Type B pancreatic cell (in vitro differentiated cells): ENCODE results near the gene FGF5. TPM values are rescaled to one million over a fixed set of nuclear protein-coding genes. Genes with fewer than 3 reads are reported as not detected.
A peak's percentile ranks its signal among the peaks of the same experiment; 100 is the strongest.

Experiments used
- DNase-seq: peaks from one replicate; pipeline ENCODE4 v3.0.0; 2021; ENCODE audit warnings: mixed read lengths; ENCODE audit not compliant: unreplicated experiment; ENCODE audit errors: extremely low spot score
- H3K27ac Mint-ChIP-seq: 2 replicates; pipeline ENCODE4 v1.8.0; 2021; ENCODE audit warnings: mild to moderate bottlenecking, mixed read lengths
- H3K27me3 Mint-ChIP-seq: 2 replicates; pipeline ENCODE4 v1.8.0; 2021; ENCODE audit warnings: mixed read lengths
- H3K36me3 Mint-ChIP-seq: 2 replicates; pipeline ENCODE4 v1.8.0; 2021; ENCODE audit warnings: mixed read lengths
- H3K4me1 Mint-ChIP-seq: one replicate; pipeline ENCODE4 v1.8.0; 2021; ENCODE audit warnings: mixed read lengths; ENCODE audit not compliant: unreplicated experiment
- H3K4me3 Mint-ChIP-seq: 2 replicates; pipeline ENCODE4 v1.8.0; 2021; ENCODE audit warnings: mild to moderate bottlenecking, mixed read lengths
- H3K9me3 Mint-ChIP-seq: 2 replicates; pipeline ENCODE4 v1.8.0; 2021; ENCODE audit warnings: mixed read lengths
- total RNA-seq: library from RNA; stranded (reverse); gene quantifications from 2 replicates; pipeline ENCODE4 v1.2.1, GENCODE V29; 2021; ENCODE audit warnings: low replicate concordance
- TF ChIP-seq, protein P1 (sequence below): fragments of 200-600 bp; sonication (generic); conservative IDR thresholded peaks from 2 replicates; pipeline ENCODE4 v1.5.0; 2021; ENCODE audit warnings: antibody characterized with exemption, mild to moderate bottlenecking

FGF5 gene
- total RNA-seq, 1 donor from 2014 or later = 0.75 TPM

DNA sequence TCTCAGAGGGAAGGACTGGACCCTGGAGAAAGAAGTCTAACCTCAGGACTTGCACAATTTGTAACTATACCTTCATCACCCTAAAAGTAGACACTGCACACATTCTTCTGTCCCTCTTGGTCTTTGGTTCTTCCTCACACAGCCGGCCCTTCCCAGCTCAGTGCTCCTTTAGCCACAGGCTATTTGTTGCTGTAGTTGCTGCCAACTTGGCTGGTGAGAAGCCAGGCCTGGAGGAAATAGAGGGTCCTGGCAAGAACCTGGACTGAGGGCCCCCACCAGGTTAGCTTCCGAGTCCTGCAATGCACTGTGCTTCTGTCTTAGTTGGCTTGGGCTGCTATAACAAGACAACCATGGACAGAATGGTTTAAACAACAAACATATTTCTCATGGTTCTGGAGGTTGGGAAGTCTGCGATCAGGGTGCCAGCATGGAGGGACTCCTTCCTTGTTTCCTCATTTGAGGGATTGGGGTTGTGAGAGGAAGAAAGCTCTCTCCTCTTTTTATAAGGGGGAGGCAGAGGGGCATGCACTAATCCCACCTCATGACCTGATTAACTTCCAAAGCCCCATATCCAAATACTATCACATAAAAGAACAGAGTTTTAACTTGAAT lies 4.4 kb upstream of the FGF5 start:
- Mint-ChIP-seq H3K9me3 (no peaks in the 10 kb centered on the region), H3K4me3 (no peak overlapping the region), H3K4me1 (peaks cover 36% of the 10 kb centered on the region), H3K27me3 (peaks cover 96% of the 10 kb centered on the region), H3K36me3 (no peaks in the 10 kb centered on the region), H3K27ac (no peak overlapping the region)
- TF ChIP-seq, protein P1, sequence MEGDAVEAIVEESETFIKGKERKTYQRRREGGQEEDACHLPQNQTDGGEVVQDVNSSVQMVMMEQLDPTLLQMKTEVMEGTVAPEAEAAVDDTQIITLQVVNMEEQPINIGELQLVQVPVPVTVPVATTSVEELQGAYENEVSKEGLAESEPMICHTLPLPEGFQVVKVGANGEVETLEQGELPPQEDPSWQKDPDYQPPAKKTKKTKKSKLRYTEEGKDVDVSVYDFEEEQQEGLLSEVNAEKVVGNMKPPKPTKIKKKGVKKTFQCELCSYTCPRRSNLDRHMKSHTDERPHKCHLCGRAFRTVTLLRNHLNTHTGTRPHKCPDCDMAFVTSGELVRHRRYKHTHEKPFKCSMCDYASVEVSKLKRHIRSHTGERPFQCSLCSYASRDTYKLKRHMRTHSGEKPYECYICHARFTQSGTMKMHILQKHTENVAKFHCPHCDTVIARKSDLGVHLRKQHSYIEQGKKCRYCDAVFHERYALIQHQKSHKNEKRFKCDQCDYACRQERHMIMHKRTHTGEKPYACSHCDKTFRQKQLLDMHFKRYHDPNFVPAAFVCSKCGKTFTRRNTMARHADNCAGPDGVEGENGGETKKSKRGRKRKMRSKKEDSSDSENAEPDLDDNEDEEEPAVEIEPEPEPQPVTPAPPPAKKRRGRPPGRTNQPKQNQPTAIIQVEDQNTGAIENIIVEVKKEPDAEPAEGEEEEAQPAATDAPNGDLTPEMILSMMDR = no peak
- no peak for DNase-seq

DNA sequence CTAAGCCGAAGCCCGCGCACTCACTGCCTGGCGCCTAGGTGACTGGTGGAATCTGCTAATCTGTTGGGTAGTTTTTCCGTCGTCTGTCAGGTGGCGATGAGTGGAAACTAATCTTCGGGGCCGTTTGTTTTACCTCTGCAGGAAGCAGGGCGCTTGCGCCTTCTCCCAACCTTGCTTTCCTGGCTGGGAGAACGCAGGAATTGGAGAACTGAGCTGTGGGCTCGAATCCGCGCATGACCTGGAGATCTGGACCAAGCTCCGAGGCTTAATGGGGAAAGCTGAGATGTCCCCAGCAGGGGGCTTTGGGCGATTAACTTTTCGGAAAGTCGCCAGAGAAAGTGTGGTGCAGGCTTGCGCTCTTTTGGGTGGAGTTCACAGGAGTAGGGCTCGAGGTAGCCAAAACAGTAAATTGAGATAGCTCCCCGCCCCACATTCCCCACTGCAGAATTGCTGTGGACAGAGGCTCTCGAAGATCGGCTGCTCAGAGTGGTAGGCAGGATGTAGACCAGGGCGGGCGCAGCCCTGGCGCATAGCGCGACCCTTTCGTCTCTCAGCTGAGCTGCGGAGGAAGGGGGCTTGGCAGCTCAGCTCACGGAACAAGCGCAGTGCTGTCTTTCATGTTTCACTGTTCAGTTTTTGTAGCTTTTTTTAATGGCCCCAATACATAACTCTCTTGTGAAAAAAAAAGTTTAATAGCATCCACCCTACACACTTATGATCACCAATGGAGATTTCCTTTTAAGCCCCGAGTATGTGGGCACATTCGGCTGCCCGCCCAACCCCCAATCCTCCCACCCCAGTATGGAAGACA lies 2.7 kb upstream of the FGF5 start:
- Mint-ChIP-seq H3K36me3 (no peaks in the 10 kb centered on the region), H3K9me3 (peaks cover 1% of the 10 kb centered on the region), H3K4me3 (peak overlapping the region; percentile 45), H3K27ac (no peak overlapping the region), H3K4me1 (peaks cover 36% of the 10 kb centered on the region), H3K27me3 (peaks cover 99% of the 10 kb centered on the region)
- DNase-seq = no peak
- TF ChIP-seq, protein P1 = peak; percentile 20

DNA sequence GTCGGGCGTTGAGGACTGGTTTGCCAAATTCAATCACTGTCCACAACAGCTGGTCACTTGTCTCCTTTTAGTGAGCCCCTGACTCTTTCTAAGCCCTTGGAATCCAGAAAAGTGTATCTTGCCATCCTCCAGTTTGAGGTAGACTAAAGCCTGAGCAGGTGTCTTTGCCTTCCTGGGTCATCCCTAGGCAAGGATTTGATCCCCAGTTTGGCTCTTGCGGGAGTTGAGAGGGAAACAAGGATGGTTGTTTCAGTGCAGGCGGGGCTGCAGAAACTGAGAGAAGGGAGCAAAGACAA lies 2.2 kb upstream of the FGF5 start:
- Mint-ChIP-seq H3K4me3 (peak overlapping the region; percentile 93), H3K27ac (no peak overlapping the region), H3K27me3 (peaks cover 99% of the 10 kb centered on the region), H3K4me1 (peaks cover 36% of the 10 kb centered on the region), H3K36me3 (no peaks in the 10 kb centered on the region), H3K9me3 (peaks cover 6% of the 10 kb centered on the region)
- no peak for DNase-seq
- TF ChIP-seq, protein P1 = no peak

DNA sequence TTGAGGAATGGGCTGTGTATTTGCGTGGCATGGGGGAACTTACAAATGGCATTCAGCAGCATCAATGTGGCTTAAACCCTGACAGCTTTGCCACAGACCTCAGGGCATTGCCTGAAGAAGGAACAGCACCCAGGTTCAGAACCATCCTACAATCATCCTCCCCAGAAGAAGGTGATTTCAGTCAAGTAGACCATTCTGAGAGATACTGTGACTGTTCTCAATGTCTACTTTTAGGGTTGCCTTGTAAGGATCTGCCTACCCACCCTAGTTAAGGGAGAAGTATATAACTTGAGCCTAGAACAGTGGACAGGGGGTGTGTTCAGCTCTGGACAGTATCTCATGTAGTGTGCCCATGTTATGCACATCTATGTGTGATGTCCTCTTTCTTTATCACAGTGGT lies 1.6 kb upstream of the FGF5 start:
- no peak for DNase-seq
- Mint-ChIP-seq H3K36me3 (no peaks in the 10 kb centered on the region), H3K4me1 (peaks cover 36% of the 10 kb centered on the region), H3K27me3 (peaks cover 99% of the 10 kb centered on the region), H3K9me3 (peaks cover 6% of the 10 kb centered on the region), H3K27ac (no peak overlapping the region), H3K4me3 (peak overlapping the region; percentile 93)
- TF ChIP-seq, protein P1 = no peak

DNA sequence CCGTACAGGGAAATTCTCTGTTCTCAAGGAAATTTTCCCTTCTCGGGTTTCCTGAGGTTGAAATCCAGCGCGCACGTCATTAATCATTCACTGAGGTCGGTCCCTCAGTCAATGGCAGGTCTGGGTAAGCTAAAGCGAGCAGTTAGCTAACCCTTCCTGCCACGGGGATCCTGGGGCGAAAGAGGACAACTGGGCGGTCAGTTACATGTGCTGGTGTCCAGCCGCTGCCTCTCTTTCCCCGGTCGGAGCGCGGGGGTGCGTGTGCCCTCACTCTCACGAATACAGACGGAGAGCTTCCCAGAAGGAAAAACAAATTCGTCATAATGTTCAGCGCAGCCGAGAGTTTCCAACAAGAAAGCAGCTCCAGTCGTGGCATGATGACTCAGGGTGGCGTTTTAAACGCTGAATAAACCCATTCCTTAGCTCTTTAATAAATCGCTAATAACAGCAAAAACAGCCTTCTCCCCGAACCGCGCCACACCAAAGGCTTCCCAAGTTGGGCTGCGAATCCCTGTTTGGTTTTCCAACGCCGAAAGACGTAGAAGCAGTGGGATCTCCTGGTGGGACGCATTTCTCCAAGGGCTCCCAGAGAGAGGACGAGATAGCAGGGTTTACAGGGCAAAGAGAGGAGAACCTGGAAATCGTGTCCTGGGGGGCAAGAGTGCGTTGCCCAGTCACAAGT lies 752 bp upstream of the FGF5 start:
- TF ChIP-seq, protein P1 = no peak
- H3K27ac Mint-ChIP-seq = peak overlapping the region; percentile 54
- H3K4me1 Mint-ChIP-seq = peaks cover 36% of the 10 kb centered on the region
- DNase-seq = no peak
- H3K4me3 Mint-ChIP-seq = peak overlapping the region; percentile 93
- peaks cover 6% of the 10 kb centered on the region for H3K9me3 Mint-ChIP-seq
- H3K36me3 Mint-ChIP-seq = no peaks in the 10 kb centered on the region
- H3K27me3 Mint-ChIP-seq = peaks cover 100% of the 10 kb centered on the region
